ENCODE data around the gene PPP6R2. TPM values are rescaled to one million over a fixed set of nuclear protein-coding genes. Genes with fewer than 3 reads are reported as not detected.

Gene PPP6R2
- total and polyA plus RNA-seq, 2 donors (not counting 3 experiments of a cell fraction or from before 2014, with no cell fraction given), result 38.6 to 54.6 TPM

DNA sequence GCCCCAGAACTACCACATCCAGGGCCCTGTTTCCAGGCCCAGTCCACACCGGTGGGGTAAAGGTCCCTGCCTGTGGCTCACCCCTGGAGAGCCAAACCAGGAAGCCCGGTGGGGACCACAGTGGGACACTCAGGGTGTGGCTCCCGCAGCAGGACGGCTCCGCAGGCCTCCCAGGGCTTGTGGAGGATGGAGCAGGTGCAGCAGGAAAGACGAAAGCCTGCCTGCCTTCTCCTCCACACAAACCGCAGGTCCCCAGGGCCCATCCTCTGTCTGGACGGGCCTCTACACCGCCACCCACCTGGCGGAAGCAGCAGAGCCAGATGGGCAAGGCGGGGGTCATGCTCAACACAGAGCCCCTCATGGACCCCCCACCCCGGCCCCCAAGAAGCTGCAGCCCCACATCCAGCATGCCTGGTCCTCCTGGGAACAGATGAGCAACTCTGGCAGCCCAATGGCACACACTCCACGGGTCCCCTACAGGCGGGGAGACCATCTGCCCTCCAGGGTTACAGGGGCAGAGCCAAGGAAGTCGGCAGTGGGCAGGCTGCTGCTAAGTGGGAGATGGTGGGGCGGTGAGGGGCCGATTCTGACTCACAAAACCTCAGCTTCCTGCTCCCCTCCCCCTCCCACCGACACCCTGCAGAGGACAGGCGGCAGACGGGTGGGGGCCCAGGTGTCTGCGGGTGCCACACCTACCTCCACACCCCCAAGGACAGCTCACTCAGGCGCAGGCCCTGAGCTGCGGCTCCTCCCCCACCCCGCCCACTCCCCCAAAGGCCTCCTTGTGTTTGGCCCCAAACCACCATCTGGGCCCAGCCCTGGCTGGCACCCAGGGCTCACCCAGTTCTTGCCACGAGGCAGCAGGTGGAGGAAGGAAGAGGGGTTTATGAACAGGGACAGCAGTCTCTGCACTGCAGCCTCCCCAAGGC is 126.5 kb downstream of the PPP6R2 start:
- no peak for TF ChIP-seq CTCF (IDR thresholded peaks at IDR 0.05; ENCODE audit: extremely low read depth in 1 of 2, insufficient read depth in 1 of 2, low read depth in 1 of 2, low read length in 2 of 2)
- TF ChIP-seq POLR2AphosphoS5 (IDR thresholded peaks at IDR 0.05; ENCODE audit: insufficient read depth, low read depth, low read length), result no peak
- TF ChIP-seq MYC (IDR thresholded peaks at IDR 0.05; ENCODE audit: low read depth, low read length), result no peak
- TF ChIP-seq POLR2A (IDR thresholded peaks at IDR 0.05; ENCODE audit: low read depth, low read length), result no peak
- TF ChIP-seq JUN (IDR thresholded peaks at IDR 0.05; ENCODE audit: borderline replicate concordance, insufficient read depth, insufficient read length, low read depth), result no peak
- no peak for TF ChIP-seq GATA2 (IDR thresholded peaks at IDR 0.05; ENCODE audit: insufficient read depth, insufficient read length, low read depth, low read length)
- no peak for TF ChIP-seq EZH2 (IDR thresholded peaks at IDR 0.05; ENCODE audit: borderline replicate concordance, low read depth, low read length, severe bottlenecking)
- TF ChIP-seq MAX (IDR thresholded peaks at IDR 0.05; ENCODE audit: insufficient read depth, insufficient read length), result no peak
- no peak for TF ChIP-seq FOS (IDR thresholded peaks at IDR 0.05; ENCODE audit: borderline replicate concordance, insufficient read depth, low read length)
- Histone ChIP-seq H3K27ac (ENCODE audit: insufficient read depth, low read depth, low read length) (no peak overlapping the region), H3K36me3 (ENCODE audit: control insufficient read depth in 2 of 2, extremely low read depth in 1 of 2, insufficient read depth in 2 of 2, low read length in 2 of 2) (peaks cover 0 to 27% of the 10 kb centered on the region in 2 experiments), H3K9ac (replicated peaks; ENCODE audit: extremely low read depth, insufficient read depth, low read length) (no peak overlapping the region), H3K79me2 (ENCODE audit: control insufficient read depth, insufficient read depth, low read length) (peaks cover 65% of the 10 kb centered on the region), H3K4me1 (ENCODE audit: control insufficient read depth, extremely low read depth, insufficient read depth, low read length) (peaks cover 17% of the 10 kb centered on the region), H3K27me3 (ENCODE audit: control insufficient read depth in 2 of 2, insufficient read depth in 2 of 2, low read length in 2 of 2) (no peaks in the 10 kb centered on the region), H4K20me1 (replicated peaks; ENCODE audit: control insufficient read depth, extremely low read depth, insufficient read depth, low read length) (peaks cover 3% of the 10 kb centered on the region), H2AFZ (ENCODE audit: low read depth, low read length) (no peak overlapping the region), H3K4me3 (replicated peaks in 1 of 3; ENCODE audit: insufficient read depth in 1 of 3, low read depth in 1 of 3, low read length in 3 of 3) (no peak overlapping the region), H3K9me3 (replicated peaks; ENCODE audit: control insufficient read depth, insufficient read depth, low read length) (no peaks in the 10 kb centered on the region), H3K9me1 (replicated peaks; ENCODE audit: control insufficient read depth, extremely low read depth, insufficient read depth, low read length) (no peaks in the 10 kb centered on the region), H3K4me2 (ENCODE audit: insufficient read depth, low read length) (no peak overlapping the region)
- BruUV-seq (replicated peaks), result no TSS peak
- intact Hi-C loops (cut with micrococcal nuclease), result no loop called here
- dilution Hi-C loops (cut with MboI; ENCODE audit: extremely low pct_ligation_motif_present, low sequenced_read_pairs), result no loop called here
- FAIRE-seq (no peak), DNase-seq (ENCODE audit: low read depth, low spot score) (no peak)
- ChIA-PET CTCF (interaction anchor here (0.5 to 1.3 kb wide), 4 partner anchors 28 to 199 kb away, joined by 3 read pairs; partner anchors contain the start of gene SCO2), POLR2A (no interaction called here)
